Effector memory CD8-positive, alpha-beta T cell (primary cell): ENCODE data around the gene KLF8.
"Not testable (repeated sequence)": the region's sequence is repeated elsewhere in the genome, so short reads cannot be mapped to it uniquely, and the experiment has no call there.

Source experiments
- ATAC-seq: fragments of 150-1000 bp; cut with Tn5 transposase; replicated peaks from 2 replicates; pipeline ENCODE4 v1.10.0; 2021; ENCODE audit warnings: mild to moderate bottlenecking, moderate library complexity
- DNase-seq, 3 experiments: peaks; one replicate each; pipeline ENCODE4 v3.0.0; 2021
- H3K27ac Mint-ChIP-seq, 2 donors: one replicate each; pipeline ENCODE4 v1.8.0; 2022; ENCODE audit warnings: mild to moderate bottlenecking in 2 of 2, mixed read lengths in 2 of 2, moderate library complexity in 2 of 2
- H3K27me3 Mint-ChIP-seq, 2 donors: one replicate each; pipeline ENCODE4 v1.8.0; 2022; ENCODE audit warnings: mixed read lengths in 2 of 2
- H3K36me3 Mint-ChIP-seq: one replicate; pipeline ENCODE4 v1.8.0; 2022; ENCODE audit warnings: mild to moderate bottlenecking, moderate library complexity, mixed read lengths; ENCODE audit not compliant: insufficient read depth
- H3K4me1 Mint-ChIP-seq, 2 donors: one replicate each; pipeline ENCODE4 v1.8.0; 2022; ENCODE audit warnings: low read depth in 2 of 2, mixed read lengths in 2 of 2
- H3K4me3 Mint-ChIP-seq, 2 donors: one replicate each; pipeline ENCODE4 v1.8.0; 2022; ENCODE audit warnings: mild to moderate bottlenecking in 2 of 2, mixed read lengths in 2 of 2, moderate library complexity in 2 of 2
- H3K9me3 Mint-ChIP-seq, 2 donors: one replicate each; pipeline ENCODE4 v1.8.0; 2022; ENCODE audit warnings: mixed read lengths in 2 of 2
- total RNA-seq, 9 experiments: gene quantifications; one replicate each; lab custom pipeline; 2026; lab: John Stamatoyannopoulos, UW

KLF8 gene
- 1.5 to 11.3 (median 4.3) reads per million in 9 experiments for total RNA-seq

DNA sequence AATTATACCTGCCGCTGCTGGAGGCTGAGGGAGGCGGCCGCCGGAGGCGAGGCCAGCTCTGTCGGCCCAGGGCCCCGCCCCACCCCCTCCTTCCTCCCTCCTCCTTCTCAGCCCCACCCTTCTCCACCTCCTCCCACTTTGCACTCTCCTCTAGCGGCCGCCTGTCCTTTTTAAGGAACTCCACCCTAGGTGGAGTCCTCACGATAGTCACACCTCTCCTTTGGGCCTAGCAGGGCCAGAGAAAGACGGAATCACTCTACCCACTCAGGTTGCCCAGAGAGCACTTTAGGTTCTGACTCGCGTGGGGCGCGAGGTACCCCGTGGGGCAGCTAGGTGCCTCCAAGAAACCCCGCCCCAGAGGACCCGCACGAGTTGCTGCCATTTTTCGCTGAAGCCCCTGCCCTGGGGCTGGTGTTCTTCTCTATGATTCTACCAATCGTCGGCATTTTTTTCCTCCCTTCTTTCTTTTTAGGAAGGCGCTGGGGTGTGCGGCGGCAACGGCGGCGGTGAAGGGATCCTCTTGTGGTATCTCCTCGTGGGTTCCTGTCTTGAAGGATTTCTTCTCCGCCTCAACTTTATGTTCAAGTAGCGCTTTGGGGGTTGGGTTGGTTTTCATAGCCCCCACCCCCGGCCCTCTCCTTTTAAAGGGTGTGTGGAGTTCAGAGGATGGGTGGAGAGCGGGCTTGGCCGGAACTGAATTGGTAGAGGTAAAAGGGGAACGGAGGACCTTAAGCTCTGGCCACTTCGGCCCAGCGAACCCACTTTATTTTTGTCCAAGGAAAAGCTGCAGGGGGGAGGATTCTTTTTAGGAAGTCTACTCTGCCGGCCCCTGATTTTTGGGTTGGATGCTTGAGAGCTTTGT lies at the start of gene KLF8:
Gene KLF8 (plus strand): TSS at position 136 of the 862 bp plus-strand sequence. CDS start 979 bp downstream, outside the sequence.
- peak within 1 kb of the TSS; percentile 76 to 86 for H3K4me3 Mint-ChIP-seq
- ATAC-seq (peak; percentile 68), DNase-seq (no peak)
- peaks cover 8 to 13% of the 10 kb centered on the region in 2 donors for H3K27me3 Mint-ChIP-seq
- no peaks in the 10 kb centered on the region for H3K9me3 Mint-ChIP-seq
- H3K27ac Mint-ChIP-seq, result peak within 1 kb of the TSS in 1 of 2 donors; percentile 86
- H3K4me1 Mint-ChIP-seq, result peaks cover 6 to 14% of the 10 kb centered on the region in 2 donors
- no peaks in the 10 kb centered on the region for H3K36me3 Mint-ChIP-seq

GRCh38 chrX:56206945-56207344 lies 25.2 kb upstream of the KLF8 start:
- not testable (repeated sequence) for DNase-seq, H3K36me3 Mint-ChIP-seq, H3K4me3 Mint-ChIP-seq, H3K9me3 Mint-ChIP-seq, H3K27me3 Mint-ChIP-seq, H3K4me1 Mint-ChIP-seq, ATAC-seq, H3K27ac Mint-ChIP-seq

DNA sequence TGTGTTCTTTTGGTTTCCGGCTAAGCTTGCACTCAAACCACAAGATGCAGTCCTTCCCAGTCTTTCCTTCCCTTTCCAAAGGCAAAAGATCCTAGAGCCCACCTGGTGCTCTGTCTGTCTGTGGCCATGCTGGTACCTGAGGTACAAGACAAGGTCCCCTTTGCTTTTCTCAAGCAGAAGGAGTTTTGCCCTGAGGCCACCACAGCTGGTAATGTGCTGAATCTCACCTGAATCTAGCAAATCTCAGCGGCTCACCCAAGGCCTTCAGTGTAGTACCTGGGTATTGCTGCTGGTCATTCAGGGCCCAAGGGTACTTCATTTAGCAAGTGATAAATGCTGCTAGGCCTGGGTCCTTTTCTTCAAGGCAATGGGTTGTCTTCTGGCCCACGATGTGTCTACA lies 20.5 kb upstream of the KLF8 start:
- no peak for ATAC-seq

DNA sequence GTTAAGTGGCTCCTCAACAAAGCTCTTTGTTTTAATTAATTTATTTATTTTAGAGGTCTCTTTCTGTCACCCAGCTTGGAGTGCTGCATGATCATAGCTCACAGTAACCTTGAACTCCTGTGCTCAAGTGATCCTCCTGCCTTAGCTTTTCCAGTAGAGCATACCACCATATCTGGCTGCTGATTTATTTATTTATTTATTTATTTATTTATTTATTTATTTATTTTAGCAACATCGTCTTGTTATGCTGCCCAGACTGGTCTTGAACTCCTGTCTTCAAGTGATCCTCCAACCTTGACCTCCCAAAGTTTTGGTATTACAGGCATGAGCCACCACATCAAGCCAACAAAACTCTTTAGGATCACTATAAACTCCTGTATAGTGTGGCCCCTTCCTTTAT lies 15.8 kb upstream of the KLF8 start:
- Mint-ChIP-seq H3K27me3 (no peaks in the 10 kb centered on the region), H3K27ac (no peak overlapping the region), H3K9me3 (no peaks in the 10 kb centered on the region), H3K4me1 (no peaks in the 10 kb centered on the region), H3K4me3 (no peak overlapping the region), H3K36me3 (no peaks in the 10 kb centered on the region)
- no peak for DNase-seq
- ATAC-seq, result no peak

More for the DNA sequence above, 20.5 kb upstream of the KLF8 start:
- Mint-ChIP-seq H3K36me3 (no peaks in the 10 kb centered on the region), H3K9me3 (no peaks in the 10 kb centered on the region), H3K4me3 (no peak overlapping the region), H3K27me3 (no peaks in the 10 kb centered on the region), H3K4me1 (no peaks in the 10 kb centered on the region), H3K27ac (no peak overlapping the region)
- no peak for DNase-seq

DNA sequence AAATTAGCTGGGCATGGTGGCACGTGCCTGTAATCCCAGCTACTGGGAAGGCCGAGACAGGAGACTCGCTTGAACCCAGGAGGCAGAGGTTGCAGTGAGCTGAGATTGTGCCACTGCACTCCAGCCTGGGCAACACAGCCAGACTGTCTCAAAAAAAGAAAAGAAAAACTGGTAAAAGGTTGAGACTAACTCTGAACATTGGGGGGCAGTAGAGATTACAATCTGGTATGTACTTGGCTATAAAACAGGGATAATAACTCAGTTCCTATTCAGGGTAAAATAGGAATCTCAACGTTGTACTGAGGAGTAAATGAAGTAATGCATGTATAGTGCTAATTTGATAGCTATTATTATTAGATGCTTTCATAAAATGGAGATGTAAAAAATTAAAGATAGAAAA lies 12.5 kb upstream of the KLF8 start:
- Mint-ChIP-seq H3K27ac (no peak overlapping the region), H3K9me3 (no peaks in the 10 kb centered on the region), H3K27me3 (no peaks in the 10 kb centered on the region), H3K36me3 (no peaks in the 10 kb centered on the region), H3K4me1 (no peaks in the 10 kb centered on the region), H3K4me3 (no peak overlapping the region)
- DNase-seq (no peak), ATAC-seq (no peak)

DNA sequence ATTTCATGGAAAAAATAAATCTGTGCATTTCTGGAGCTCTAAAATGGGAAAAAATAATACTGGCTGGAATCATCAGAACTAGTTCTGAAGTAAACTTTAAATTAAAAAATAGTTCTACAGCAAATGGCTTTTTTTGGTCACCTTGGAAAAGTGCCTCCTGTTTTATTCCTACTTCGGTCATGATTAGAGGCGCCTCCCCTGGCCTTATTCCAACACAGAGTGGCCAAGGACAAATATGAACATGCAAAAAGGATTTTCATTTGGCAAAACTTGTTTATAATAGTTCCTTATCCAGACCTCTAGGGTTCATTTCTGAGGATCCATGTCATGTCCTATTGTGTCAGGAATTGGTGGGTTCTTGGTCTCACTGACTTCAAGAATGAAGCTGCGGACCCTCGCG lies 11.1 kb upstream of the KLF8 start:
- DNase-seq (no peak), ATAC-seq (no peak)
- H3K27ac Mint-ChIP-seq, result no peak overlapping the region
- H3K4me3 Mint-ChIP-seq, result no peak overlapping the region
- no peaks in the 10 kb centered on the region for H3K36me3 Mint-ChIP-seq
- H3K4me1 Mint-ChIP-seq, result no peaks in the 10 kb centered on the region
- H3K27me3 Mint-ChIP-seq, result no peaks in the 10 kb centered on the region
- no peaks in the 10 kb centered on the region for H3K9me3 Mint-ChIP-seq

- Mint-ChIP-seq H3K36me3 (no peaks in the 10 kb centered on the region), H3K4me3 (no peak overlapping the region), H3K4me1 (no peaks in the 10 kb centered on the region), H3K27me3 (no peaks in the 10 kb centered on the region), H3K27ac (no peak overlapping the region), H3K9me3 (no peaks in the 10 kb centered on the region)
- ATAC-seq (no peak), DNase-seq (no peak)
These were observed 9.6 kb upstream of the KLF8 start for GRCh38 chrX:56222473-56223000.

GRCh38 chrX:56226980-56227379 lies 5.2 kb upstream of the KLF8 start:
- peaks cover 8 to 13% of the 10 kb centered on the region in 2 donors for H3K27me3 Mint-ChIP-seq
- no peaks in the 10 kb centered on the region for H3K9me3 Mint-ChIP-seq
- DNase-seq (no peak), ATAC-seq (no peak)
- peaks cover 0 to 3% of the 10 kb centered on the region in 2 donors for H3K4me1 Mint-ChIP-seq
- no peak overlapping the region for H3K27ac Mint-ChIP-seq
- H3K36me3 Mint-ChIP-seq, result no peaks in the 10 kb centered on the region
- H3K4me3 Mint-ChIP-seq, result no peak overlapping the region

DNA sequence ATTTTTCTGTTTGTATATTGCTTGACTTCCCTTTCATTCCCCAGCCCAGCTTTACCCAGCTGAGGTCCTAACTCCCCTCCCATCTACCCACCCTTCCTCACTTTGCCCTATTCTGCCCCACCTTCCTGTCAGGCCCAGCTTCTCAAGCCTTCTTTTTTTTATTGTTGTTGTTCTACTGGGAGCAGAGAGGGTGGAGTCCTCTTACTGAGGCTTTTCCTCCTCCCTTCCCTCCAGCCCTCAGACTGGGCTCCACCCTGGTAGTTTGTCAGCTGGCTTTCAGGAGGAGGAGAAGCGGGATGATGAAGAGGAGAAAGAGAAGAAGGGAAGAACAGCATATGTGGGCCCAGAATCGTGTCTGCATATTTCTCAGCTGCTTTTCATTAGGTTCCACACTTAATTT lies 3.2 kb upstream of the KLF8 start:
- H3K27ac Mint-ChIP-seq, result no peak overlapping the region
- ATAC-seq, result no peak
- no peak overlapping the region for H3K4me3 Mint-ChIP-seq

DNA sequence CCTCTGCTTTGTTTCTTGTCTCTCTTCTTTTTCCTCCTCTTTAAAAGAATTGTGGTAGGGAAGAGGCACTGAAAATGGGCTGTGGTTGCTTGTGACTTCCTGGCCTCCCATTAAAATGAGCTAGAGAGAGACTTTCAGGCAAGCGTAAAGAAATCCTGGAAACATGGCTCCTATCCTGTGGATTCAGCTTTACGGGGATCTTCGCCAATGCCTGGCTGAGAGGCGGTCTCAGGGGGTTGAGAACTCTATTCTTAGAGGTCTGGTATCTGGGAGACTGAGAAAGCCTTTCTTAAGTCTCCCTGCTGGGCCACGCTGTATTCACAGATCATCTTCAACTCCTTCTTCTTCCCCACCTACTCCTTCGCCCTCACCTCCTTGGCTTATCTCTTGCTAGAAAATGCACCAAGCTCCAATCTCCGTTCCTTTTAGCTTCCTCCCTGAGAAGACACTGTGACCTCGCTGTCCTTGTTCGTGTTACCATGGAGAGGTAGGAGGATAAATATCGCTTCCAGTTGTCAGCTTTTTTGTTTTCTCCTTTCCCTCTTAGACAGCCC lies 542 bp upstream of the KLF8 start:
- Mint-ChIP-seq H3K4me3 (peak overlapping the region; percentile 76 to 86), H3K36me3 (no peaks in the 10 kb centered on the region), H3K4me1 (peaks cover 6 to 14% of the 10 kb centered on the region in 2 donors), H3K27ac (no peak overlapping the region), H3K9me3 (no peaks in the 10 kb centered on the region), H3K27me3 (peaks cover 8 to 13% of the 10 kb centered on the region in 2 donors)
- ATAC-seq (no peak), DNase-seq (no peak)

More for the DNA sequence above, 3.2 kb upstream of the KLF8 start:
- Mint-ChIP-seq H3K4me1 (peaks cover 6 to 12% of the 10 kb centered on the region in 2 donors), H3K27me3 (peaks cover 8 to 13% of the 10 kb centered on the region in 2 donors), H3K9me3 (no peaks in the 10 kb centered on the region), H3K36me3 (no peaks in the 10 kb centered on the region)
- no peak for DNase-seq

DNA sequence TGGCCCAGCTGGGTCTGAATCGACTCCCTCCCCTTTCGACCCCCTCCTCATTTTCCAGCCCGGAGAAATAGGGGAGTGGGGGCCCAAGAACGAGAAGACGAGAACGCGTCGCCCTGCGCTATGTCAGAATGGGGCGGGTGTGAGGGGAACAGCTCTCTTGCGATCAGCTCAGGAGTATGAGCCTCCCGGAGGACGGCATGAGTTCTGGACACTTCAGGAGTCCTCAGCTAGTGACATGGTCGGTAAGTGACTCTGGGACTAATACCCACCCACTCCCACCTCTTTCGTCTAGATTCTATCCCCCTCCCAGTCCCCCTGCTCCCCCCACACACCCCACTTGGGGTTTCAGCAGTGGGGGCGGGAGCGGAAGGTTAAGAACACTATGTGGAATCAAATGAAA lies 944 bp downstream of the KLF8 start:
- no peaks in the 10 kb centered on the region for H3K36me3 Mint-ChIP-seq
- no peak for ATAC-seq
- DNase-seq, result no peak
- peak overlapping the region in 1 of 2 donors; percentile 86 for H3K4me3 Mint-ChIP-seq
- peaks cover 6 to 14% of the 10 kb centered on the region in 2 donors for H3K4me1 Mint-ChIP-seq
- peaks cover 8 to 13% of the 10 kb centered on the region in 2 donors for H3K27me3 Mint-ChIP-seq
- no peaks in the 10 kb centered on the region for H3K9me3 Mint-ChIP-seq
- peak overlapping the region in 1 of 2 donors; percentile 86 for H3K27ac Mint-ChIP-seq

- H3K9me3 Mint-ChIP-seq, result no peaks in the 10 kb centered on the region
These were observed 1.5 kb downstream of the KLF8 start for GRCh38 chrX:56233682-56234081.

GRCh38 chrX:56248492-56248891 lies 16.3 kb downstream of the KLF8 start:
- ATAC-seq (peak; percentile 63), DNase-seq (peak; percentile 17 to 27 (median 21))
- no peak overlapping the region for H3K27ac Mint-ChIP-seq
- no peaks in the 10 kb centered on the region for H3K36me3 Mint-ChIP-seq
- H3K4me1 Mint-ChIP-seq, result peaks cover 0 to 2% of the 10 kb centered on the region in 2 donors
- H3K4me3 Mint-ChIP-seq, result no peak overlapping the region
- no peaks in the 10 kb centered on the region for H3K9me3 Mint-ChIP-seq
- H3K27me3 Mint-ChIP-seq, result no peaks in the 10 kb centered on the region

More at GRCh38 chrX:56233682-56234081, 1.5 kb downstream of the KLF8 start:
- ATAC-seq (peak; percentile 53), DNase-seq (no peak)
- Mint-ChIP-seq H3K27ac (no peak overlapping the region), H3K4me3 (peak overlapping the region in 1 of 2 donors; percentile 86), H3K36me3 (no peaks in the 10 kb centered on the region), H3K27me3 (peaks cover 8 to 13% of the 10 kb centered on the region in 2 donors), H3K4me1 (peaks cover 6 to 14% of the 10 kb centered on the region in 2 donors)
